Activated CD4-positive, alpha-beta T cell treated with anti-CD3 and anti-CD28 coated beads, Interleukin-2, amount 50 U/mL, for 24 hours (primary cell): ENCODE data around the gene ADGRL3.

Experiments used
- DNase-seq, 2 donors: peaks; one replicate each; pipeline ENCODE4 v3.0.0-alpha.2; 2020; ENCODE audit warnings: low read depth in 1 of 2, low spot score in 1 of 2

ADGRL3 gene

DNA sequence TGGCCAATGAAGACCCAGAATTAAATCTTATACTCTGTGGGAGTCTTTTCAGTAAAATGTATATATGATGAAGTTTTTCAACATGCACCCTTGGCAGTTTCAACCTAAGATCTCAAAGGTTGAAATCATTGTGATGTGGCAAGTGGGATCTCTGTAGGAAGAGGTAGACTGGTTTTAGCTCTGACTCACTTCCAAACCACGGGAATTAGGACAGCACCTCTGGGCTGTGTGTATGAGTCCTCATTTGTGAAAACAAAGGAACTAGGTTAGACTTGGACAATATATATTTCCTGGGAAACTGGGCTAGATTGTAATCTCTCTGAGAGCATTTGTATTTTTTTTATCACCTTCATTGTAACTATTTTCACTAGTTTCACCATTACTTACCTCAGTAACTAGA is 333.0 kb downstream of the ADGRL3 start:
- DNase-seq = no peak

DNA sequence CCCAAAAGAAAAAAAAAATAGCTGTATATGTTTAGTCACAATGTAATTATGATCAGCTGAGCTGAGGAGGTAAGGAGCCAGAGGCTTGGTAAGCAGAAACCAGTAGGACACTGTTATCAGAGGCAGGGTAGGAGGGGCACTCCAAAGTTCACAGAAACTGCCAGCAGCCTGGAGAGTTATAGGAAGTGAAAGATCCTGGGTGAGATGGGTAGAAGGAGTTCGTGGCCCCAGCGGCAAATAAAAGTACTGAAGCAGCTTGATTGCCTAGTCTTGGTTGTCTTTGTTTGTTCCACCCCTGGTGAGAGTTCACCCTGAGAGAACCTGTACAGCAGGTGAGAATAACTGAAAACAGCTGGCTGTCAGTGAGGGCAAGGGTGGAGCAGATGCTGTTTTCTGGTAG is 340.8 kb downstream of the ADGRL3 start:
- no peak for DNase-seq

DNA sequence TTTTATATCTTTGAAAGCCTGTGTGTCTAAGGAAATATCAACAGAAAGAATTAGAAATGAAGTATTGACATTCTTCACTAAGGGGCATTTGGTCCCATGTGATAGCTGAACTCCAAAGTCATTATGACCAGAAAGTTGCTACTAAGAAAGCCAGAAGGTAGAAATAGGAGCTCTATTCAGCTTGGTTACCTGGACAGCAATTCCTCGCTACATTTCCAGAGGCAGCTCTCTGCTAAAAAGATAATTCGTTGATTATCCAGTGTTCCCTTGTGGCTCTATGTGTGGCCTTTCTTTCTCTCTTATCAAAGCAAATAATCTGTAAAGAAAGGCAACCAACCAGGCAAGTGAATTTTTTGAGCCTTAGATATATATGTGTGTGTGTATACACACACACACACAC is 341.3 kb downstream of the ADGRL3 start:
- no peak for DNase-seq

DNA sequence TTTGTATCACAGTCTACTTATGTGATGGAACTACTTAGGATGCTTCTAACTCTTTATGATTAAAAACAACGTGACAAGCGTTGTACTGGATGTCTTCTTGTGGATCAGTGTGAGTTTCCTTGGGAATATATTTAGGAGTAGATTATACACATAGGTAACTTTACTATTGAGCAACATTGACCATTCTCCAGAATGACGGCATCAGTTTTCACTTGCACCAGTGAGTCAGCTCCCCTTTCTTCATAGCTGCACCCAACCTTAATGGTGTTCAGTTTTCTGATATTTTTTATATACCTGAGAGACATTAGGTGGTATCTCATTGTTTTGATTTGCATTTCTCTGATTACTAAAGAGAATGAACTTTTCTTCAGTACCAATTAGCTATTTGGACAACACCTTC is 343.9 kb downstream of the ADGRL3 start:
- no peak for DNase-seq

DNA sequence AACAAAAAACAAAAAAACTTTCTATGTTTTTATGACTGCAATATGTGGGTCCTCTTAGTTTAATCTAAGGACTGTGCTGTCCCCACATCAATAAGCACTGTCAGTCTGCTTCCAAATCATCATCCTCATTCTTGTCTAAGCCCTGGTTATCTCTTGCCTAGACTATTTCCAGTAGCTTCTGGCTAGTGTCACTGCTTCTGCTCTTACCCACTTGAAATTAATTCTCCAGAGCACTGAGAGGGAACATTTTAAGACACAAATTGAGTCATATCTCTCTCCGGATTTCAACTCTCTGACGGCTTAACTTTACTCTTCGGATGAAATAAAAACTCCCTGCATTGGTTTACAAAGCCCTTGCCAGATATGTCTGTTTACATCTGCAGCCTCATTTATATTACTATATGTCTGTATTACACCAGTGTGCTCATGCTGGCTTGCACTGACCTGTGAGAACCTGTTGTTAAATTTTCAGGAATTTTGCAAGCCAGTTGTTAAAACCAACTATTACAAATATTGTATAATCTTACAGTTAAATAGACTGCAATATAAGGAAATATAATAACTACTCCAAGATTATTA is 345.9 kb downstream of the ADGRL3 start:
- DNase-seq = no peak

DNA sequence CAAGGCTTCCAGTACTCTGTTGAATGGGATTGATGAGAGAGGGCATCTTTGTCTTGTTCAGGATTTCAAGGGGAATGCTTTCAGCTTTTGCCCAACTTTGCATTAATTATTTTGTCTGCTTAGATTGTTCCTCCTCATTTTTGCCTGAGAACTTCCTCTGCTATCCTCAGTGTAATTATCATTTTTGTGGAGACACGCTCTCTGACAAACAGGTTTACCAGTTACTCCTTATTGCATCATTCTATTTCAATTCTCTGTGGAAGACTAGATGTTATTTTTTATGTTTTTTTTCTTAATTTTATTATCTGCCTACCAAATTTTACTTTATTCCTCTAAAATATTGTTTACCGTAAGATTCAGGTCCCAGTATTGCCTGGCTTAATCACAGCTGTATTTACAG is 349.2 kb downstream of the ADGRL3 start:
- no peak for DNase-seq

DNA sequence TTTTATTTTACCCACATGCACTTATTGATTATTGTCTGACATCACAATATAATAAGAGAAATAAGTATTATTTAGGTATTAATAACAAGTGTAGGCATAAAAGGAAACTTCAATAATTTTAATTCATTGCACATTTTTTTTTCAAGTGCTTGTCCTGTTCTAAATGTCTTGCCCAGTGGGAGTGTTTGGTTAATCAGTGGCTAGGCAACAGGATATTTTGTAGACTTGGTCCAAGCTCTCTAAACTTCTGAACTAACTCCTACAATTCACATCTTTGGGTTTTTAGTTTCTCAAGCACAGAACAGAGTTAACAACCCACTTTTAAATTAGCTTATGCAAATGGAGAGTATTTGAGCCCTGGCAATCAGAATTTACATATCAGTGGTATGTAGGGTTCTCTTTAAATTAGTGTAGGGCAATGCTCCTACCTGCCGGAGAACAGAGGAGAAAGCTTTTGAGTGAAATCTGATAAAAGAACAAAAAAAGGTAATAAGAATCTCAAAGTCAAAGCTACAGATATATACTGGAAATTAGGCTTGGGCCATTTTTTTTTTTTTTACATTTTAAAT is 353.5 kb downstream of the ADGRL3 start:
- no peak for DNase-seq

DNA sequence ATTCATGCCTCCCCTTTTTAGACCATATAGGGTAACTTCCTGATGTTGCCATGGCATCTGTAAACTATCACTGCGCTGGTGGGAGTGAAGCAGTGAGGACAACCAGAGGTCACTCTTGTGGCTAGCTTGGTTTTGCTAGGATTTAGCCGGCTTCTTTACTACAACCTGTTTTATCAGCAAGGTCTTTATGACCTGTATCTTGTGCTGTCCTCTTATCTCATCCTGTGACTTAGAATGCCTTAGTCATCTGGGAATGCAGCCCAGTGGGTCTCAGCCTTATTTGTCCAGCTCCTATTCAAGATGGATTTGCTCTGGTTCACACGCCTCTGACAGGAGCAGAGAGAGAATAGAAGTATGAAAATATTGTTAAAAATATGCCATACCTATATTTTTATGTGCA is 355.7 kb downstream of the ADGRL3 start:
- DNase-seq = no peak

DNA sequence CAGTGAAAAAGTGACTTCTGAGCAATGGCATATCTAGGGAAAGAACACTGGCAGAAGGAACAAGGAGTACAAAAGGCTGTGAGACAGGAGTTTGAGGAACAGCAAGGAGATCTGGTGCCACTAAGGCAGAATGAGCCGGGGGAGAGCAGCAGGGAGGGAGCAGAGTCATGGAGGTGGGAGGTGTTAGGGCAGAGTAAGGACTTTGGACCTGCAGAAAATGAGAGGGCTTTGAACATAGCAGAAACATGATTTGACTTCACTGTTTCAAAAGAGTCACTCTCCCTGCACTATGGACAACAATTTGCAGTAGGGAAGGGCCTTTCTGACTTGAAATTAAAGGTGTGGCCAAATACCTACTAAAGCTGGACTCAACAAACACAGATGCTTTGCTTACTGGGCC is 356.2 kb downstream of the ADGRL3 start:
- DNase-seq = no peak

DNA sequence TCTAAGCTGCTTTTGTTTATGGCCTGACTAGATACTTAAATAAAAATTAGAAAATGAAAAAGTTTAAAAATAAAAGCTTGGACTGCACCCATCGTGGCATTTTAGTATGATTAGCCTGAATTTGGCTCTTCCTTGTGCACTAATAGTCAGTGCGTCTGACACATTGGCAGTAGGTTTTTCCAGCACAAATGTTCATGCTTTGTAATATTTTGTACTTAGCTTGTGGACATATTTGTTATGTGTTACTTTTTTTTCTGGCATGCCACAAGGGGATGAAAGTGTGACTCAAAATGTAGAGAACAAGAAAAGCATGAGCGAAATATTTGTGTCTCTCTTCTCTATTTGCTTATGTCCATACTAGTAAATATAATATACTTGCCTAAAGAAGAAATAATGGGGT is 359.3 kb downstream of the ADGRL3 start:
- no peak for DNase-seq

DNA sequence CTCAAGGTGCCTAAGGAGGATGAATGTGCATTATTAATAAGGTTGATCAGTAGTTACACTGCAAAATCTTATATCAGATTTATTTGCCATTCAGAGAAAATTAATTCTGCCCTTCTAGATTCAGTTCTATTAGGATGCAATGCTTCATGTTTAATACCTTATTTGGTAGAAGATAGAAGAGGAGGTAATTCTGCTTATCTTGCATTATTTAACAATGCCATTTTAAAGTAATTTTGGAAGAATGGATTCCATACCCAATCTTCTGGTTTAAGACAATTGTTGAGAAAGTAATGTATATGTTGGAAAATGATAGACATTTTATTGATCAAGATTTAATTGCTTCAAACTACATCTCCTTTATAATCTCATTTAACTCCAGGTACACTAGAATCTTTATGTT is 360.9 kb downstream of the ADGRL3 start:
- no peak for DNase-seq

DNA sequence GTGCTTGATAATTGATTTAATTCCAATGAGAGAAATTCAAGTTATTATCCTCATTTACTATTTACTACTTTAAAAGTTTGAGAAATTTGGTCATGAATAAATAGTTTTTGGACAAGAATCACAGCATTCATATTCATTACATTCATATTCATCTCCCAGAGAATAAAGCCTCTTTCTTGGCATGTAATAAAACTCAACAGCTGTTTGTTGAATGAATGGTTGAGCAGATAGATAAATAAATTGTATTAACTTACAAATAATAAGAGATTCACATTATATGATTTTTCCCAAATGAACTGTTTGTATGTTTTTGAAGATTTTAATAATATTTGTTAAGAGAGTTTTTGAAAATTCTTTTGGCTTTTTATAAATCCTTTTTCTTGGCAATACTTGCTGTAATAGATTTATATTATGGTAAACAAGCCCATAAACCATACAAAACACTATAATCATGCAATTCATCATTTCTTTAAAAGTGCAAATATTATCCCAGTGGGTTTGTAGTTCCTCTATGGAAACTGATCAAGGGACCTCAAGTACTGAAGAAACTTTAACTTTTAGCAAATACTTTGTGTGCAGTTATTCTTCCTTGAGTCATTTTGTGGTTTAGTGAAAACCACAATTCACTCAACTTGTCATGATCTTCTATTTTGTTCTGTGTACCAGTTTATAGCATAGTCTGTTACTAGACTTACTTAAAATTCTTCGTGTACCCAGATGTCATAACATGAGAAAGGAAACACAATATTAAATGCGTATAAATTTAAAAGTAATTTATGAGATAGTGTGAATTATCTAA is 371.8 kb downstream of the ADGRL3 start:
- DNase-seq = no peak

DNA sequence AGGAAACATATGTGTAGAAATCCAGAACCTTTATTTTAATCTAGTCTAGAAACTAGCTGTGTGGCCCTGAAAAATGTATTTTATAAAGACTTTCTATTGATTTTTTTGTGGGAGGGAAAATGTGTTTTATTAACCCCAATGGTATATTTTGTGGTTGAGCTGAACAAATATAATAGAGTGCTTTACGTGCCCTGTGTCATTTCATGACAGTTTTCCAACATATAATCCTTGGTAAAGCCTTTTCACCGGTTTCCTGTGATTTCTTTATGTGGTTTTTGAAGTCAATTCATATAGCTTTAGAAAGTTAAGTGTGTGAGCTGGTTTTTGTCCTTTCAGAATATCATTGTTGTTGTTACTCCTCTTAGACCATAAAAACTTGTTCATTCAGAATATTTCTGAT is 375.7 kb downstream of the ADGRL3 start:
- no peak for DNase-seq

DNA sequence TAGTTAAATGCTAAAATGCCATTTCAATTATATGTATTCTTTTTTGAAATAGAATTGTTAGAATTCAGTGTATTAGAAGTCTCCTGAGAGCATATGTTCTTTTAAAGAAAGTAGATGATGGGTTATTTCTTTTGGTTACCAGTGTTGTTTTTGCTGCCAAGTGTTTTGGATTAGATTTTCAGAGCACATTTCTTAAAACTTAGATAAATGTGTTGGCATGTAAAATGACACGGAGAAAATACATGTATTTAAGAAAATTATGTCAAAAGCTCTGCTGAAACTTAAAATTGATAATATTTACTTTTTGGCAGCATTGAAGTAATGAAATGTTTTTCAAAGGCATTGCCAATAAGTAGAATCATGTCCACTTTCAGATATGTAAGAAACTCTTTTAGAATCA is 379.7 kb downstream of the ADGRL3 start:
- no peak for DNase-seq

DNA sequence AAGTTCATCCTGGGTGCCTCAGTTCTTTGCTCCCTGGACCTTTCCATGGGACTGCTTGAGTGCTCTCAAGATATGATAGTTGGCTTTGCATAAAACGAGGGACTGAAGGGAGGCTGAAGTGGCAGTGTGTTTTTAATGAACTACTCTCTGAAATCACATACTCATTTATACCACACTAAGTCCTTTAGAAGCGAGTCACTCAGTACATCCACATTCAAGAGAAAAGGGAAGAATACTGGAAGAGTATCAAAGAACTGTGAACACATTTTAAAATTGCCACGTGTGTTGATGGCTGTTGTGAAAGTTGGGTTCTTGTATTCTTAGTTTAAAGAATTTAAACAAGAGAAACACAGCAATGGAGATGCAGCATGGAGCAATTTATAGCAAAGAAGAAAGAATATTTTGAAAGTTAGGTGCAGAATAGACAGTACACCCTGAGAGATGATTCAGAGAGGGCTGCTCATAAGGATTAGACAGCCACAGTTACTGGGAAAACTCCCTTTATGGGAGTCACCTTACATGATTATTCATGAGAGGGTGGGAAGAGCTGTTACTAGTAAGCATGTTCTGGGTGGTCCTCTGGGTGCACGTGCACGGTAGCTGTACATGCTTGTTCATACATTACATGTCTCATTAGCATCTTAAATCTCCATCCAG is 380.7 kb downstream of the ADGRL3 start:
- no peak for DNase-seq

DNA sequence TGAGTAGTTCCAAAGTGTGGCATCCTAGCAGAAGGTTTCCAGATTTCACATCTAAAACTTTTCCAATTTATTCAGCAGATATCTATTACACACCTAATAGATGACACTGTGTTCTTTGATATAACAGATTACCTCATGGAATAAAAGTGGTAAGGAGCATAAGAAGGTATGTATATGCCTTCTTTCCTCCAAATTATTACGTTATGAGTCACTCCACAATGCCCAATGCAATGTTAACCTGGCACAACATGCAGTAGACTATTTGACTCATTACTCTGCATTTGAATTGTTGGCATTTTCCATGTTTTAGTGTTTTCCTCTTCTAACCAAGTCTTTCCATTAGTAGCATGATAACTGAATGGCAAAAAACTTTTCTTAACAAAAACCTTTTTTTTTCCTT is 383.6 kb downstream of the ADGRL3 start:
- DNase-seq = no peak

DNA sequence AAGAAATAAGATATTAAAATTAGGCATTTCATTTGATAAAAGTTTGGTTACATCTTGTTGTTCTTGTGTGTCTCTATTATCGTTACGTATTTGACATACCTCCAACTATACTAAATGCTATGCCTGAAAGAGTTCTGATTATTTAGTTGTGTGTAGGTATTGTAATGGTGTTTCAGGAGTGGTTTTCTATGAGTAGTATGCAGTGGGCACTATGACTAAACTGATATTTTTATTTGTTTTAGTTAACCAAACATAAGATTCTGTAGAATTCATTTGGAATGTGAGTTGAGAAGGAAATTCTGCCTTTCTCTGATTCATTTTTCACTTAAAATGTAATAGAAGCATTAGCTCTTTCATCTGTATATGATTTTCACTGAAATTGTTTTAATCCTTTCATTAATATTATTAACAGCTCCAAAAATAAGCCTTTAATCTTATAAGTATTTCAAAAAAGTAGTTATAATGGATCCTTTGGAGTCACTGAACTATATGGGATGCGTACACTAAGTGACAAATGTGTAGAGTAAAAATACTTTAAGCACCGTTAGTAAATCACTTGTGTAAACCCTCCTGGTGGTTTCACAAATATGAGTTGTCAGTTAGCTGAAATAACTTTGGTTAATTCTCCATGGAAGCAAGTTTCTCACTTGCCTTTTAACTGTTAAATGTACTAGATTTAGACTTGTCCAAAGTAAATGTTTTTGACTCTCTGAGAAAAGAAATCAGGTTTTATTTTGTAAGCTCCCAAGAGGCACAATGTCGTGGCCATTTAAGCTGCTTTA is 388.7 kb downstream of the ADGRL3 start:
- no peak for DNase-seq

DNA sequence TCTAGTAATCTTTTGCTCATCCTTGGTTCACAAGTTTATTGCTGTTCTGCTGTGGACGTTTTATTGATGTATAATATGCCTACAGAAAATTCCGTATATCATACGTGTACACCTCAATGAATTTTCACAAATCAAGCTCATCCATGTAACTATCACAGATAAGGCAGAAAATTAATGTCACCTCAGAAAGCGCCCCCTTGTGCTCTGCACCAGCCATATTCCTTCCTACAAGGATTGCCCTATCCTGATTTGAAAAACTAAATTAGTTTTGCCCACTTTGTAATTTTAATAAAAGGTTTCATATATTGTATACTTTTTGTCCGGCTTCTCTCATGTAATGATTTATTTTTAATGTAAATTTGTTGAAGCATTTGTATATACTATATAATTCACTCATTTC is 390.8 kb downstream of the ADGRL3 start:
- DNase-seq = no peak

DNA sequence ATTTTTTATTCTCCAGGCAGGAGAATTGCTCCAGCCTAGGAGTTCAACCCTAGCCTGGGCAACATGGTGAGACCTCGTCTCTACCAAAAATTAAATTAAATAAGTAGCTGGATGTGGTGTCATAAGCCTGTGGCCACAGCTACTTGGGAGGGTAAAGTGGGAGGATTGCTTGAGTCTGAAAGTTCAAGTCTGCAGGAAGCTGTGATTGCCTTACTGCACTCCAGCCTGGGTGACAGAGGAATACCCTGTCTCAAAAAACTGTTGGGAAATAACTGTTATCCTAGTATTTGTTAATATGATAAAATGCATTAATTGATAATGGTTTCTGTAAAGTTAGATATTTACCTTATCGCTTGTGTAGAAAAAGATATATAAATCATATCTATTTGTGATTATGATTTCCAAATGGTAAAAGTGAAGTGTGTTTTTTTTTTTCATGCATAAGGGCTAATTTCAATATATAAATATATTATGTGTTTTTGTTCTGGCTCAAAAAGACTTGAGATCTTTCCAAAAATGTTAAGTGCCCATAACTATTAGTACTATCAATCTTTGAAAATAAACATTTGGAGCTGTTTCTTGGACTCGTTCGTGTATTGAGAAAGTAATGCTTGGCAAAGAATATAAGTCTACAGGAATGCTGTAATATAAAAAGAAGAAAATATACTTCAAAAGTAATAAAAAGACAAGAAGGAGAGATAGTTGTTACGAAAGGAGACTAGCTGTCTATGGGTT is 396.6 kb downstream of the ADGRL3 start:
- no peak for DNase-seq

DNA sequence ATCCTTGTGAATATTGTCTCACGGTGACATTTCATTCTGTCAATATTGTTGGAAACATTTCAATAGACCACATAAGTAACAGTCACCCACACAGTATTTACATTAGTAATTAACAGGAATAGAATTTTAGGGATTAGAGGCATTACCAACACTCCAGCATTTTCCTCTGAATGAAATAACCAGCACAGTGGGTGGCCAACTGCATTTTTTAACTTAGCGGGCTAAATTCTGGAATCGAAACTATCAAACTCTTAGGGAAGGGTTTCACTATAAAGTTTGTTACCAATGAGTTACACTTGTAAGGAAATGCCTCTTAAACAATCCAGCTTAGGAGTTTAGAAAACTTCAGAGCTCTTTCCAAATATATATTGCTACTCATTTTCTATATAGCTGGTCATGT is 403.0 kb downstream of the ADGRL3 start:
- DNase-seq = no peak

DNA sequence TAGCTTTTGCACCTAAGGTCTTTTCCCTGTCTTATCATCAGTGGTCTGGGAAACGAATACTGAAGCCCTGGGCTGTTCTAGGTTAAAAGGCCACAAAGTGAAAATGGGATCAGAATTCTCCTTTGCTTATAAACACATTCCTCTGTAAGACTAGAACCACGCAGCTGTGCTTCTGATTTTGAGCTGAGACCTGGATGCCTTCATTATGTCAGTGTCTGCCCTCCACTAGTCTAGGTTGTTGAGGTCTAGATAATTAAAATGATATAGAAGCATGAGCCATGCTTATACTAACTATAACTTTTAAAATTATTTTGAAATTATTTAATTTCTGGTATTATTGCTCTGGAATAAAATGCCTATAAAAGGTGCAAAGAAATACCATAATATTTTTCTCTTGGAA is 403.9 kb downstream of the ADGRL3 start:
- no peak for DNase-seq
